DMS 273 (cell line): ENCODE measurements around the gene DBNDD1.
"Not testable (repeated sequence)": the region's sequence is repeated elsewhere in the genome, so short reads cannot be mapped to it uniquely, and the experiment has no call there.

Source experiments
- DNase-seq: peaks from one replicate; lab custom pipeline; 2025; ENCODE audit not compliant: unreplicated experiment; lab: John Stamatoyannopoulos, UW

The DBNDD1 gene

DNA sequence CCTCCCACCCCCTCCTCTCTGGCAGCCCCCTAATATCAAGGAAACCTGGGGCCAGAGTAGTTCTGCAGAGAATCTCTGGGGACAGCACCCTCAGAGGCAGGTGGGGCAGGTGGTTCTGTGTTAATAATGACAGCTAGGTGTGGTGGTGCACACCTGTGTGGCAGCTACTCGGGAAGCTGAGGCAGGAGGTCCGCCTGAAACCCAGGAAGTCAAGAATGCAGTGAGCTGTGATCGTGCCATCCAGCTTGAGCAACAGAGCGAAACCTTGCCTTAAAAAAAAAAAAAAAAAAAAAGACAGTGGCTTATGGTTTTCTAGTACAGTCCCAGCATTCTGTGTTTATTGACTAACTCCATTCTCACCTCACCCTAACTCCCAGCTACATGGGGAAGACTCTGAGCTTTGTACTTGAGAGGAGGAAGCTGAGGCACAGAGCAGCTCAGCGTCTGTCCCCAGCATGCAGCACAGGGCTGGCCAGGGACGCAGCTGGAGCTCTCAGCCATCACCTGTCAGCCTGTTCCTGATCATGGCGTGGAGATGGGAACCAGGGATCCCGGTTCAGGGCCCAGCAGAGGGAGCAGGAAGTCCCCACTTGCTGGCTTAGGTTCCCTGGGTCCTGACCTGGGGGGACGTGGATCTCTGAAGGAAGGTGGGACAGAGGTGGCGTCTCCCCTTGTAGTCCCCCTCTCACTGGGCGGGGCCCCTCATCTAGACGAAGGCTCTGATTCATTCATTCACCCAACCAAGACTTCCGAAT is 6.1 kb downstream of the DBNDD1 start:
- DNase-seq, result no peak

DNA sequence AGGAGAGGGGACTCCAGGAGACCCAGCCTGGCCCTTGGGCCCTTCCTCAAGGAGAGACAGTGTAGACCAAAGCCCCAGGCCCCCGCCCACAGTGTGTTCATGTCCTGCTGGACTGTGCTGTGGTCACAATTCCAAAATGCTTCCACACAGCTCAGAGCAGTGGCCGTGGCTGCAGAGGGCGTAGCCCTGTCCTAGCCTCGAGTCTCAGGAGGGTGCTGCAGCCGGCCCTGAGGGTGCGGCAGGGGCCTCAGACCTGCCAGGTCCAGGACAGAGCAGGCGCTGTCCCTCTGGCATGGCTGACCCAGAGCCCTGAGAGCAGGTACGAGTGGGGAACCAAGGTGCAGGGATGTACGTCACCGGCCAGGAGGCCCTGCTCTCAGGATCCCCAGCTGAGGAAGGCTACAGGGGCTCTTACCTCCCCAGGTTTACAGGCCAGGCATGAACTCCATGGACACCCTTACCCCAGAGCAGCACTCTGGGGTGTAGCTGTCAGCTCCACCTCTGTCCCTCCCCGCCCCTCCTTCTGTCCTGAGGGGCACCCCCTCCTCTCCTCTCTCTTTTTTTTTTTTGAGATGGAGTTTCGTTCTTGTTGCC is 7.3 kb downstream of the DBNDD1 start:
- no peak for DNase-seq

DNA sequence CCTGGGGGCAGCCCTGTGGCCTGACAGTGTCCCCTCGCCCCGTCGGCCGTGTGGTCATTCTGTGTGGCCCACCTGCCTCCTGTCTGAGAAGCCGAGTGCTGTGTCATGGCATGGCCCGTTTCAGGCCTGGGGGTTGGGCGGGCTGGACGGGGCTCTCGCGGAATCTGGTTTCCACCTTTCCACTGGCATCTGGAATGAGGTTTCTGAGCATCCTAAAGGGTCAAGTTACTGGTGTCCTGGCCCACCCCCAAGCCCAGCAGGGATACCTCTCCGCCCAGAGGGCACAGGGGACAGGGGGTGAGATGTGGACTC is 7.8 kb downstream of the DBNDD1 start:
- no peak for DNase-seq

DNA sequence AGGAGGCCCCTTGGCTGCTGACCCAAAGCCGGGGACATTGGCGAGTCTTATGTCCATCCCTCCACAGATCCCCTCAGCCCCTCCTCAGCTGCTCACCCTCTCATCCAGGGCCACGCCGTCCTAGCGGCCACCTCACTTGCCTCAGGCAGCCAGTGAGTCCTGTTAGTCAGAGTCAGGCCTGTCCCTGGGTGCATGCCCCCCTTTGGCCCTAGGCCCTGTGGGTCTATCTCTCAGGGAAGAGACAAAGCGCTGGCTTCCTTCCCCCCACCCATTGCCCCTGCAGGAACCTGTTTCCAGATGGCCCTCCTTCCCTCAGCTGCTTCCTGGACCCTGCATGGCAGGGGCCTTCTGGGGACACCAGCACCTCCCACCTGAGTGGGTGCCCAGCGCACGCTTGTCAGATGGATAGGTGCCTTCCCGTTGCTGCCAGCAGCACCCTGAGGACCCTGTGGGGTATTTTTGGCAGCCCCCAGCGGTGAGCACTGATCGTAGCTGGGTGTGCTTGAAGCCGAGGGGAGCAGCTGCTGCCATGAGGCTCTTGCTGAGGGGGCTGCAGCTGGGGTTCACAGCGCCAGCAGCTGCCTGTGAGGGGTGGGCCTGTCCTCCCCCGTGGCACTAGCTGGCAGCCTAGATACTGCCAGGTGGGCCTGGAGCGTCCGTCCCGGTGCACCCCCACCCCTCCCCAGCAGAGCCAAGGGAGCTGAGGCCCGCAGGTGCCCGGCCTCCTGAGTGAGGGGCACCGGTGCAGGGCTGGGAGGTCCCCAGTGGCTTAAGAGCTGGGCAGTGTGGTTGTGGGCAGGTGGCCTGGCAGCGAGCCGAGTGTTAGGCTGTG is 8.4 kb downstream of the DBNDD1 start:
- no peak for DNase-seq

DNA sequence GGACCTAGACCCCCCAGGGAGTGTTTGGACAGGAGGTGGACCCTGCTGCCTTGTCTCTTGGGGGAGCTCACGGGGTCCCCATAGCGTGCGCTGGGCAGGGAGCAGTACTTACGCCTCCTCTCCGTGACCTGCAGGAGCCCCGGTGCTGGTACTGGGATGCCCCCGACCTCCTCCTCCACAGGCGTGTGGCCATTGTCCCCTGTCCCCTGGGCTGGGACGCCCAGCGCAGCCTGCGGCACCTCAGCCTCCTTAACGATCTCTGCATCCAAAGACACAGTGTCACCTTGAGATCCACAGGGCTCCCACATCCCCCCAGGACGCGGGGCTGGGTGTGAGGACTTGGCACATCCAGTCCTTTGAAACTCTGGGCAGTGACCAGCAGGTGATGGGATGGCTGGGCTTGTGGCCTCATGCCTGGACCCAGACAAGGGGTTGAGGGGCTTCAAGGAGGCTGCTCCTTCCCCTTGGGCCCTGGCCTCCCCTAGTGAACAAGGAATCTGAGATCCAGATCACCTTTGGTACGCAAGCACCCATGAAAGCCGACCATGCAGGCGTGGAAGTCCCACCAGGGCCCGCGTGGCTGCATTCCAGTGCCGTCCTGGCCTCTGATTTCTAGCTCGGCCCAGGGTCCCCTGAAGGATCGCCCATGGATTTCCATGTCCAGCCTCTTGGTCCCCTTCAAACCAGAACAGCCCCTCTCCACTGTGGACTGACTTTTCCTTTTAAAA is 9.9 kb downstream of the DBNDD1 start:
- DNase-seq, result no peak

DNA sequence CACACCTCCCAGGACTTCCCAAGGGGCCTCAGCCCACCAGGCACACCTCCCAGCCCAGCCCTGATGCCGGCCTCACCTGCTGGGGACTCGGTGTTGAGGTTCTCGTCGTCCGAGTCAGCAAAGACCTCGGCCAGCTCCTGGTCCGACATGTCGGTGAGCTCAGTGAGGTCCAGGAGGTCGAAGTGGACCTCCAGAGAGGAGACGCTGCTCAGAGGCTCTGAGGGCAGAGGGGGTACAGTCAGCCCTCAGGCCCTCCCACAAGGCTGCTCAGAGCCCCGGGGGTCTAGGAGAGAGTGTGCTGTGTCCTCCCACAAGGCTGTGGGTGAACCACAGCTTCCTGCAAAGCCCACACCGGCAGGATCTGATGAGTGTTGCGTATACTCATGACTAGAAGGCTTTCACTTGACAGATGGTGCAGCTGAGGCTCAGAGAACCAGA is 10.5 kb downstream of the DBNDD1 start:
- peak; percentile 41 for DNase-seq

DNA sequence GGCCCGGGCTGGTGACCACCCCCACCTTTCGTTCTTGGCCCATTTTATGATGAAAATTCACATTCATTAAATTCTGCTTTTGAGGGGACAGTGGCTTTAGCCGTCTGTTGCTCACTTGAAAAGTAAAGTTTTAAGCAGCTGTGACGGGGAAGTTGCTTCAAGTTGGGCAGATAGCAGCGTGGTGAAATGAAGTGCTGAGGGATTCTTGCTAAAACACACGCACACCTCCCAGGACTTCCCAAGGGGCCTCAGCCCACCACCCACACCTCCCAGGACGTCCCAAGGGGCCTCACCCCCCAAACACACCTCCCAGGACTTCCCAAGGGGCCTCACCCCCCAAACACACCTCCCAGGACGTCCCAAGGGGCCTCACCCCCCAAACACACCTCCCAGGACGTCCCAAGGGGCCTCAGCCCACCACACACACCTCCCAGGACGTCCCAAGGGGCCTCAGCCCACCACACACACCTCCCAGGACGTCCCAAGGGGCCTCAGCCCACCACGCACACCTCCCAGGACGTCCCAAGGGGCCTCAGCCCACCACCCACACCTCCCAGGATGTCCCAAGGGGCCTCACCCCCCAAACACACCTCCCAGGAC is 11.5 kb downstream of the DBNDD1 start:
- not testable (repeated sequence) for DNase-seq

DNA sequence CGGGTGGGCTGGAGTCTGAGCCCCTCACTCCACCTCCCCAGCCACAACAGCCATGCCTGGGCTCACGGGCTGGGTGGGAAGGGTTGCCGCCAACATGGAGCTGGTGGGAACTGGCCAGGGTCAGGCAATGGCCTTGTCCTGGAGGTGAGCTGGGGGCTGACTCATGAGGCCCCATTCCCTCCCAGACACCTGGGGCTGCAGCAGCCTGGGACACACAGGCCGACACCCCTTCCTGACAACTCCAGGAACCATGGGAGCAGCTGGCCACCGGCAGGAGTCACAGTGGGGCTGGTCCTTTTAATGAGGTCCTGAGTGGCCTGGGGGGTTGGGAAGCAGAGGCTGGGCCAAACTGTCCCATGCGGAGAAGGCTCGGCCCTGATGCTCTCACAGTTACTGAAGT is 12.2 kb downstream of the DBNDD1 start:
- DNase-seq, result no peak

DNA sequence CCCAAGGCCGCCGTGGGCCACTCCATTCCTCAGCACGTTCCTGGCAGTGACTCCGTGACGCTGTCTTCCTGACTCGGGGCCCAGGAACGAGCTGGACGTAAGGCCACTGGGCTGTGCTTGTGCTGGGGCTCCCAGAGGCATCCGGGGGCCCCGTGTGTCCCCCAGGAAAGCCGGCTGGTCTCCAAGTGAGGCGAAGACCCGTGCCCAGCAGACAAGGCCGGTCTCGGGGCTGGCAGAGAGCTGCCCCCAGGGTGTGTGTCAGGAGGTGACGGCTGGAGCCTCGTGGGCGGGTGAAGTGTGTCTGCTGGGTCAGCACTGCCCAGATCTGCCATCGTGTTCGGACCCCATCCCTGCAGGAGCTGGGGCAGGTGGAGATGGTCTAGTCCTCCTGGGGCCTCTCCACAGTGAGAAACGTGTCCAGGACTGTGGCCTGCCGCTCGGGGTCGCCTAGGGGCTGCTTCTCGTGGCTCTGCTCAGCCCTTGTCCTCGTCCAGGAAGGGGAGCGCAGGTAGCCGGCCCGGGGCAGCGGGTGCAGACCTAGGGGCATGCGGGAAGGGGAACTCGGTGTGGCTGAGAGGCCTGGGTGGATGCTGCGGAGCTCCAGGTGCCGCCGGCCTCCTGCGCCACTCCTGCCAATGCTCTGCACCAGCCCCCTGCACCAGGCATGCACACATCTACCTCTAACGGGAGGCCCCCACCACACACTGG is 13.1 kb downstream of the DBNDD1 start:
- DNase-seq, result no peak

DNA sequence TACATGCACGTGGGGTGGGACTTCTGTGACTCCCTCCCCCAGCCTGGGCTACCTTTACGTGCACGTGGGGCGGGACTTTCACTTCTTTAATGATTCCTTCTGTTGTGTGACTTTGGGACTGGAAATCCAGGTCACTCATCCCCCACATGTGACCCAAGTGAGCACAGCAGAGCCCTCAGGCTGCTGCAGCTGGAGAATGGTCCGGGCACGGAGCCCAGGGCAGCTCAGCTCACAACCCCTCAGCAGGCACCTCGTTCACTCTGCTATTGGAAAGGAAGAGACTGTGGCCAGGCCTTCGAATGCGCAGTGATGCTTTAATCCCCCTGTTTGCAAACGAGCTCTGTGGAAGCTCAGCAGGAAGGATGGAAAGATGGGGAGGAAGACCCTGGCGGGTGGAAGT is 14.7 kb downstream of the DBNDD1 start:
- DNase-seq, result peak; percentile 37

DNA sequence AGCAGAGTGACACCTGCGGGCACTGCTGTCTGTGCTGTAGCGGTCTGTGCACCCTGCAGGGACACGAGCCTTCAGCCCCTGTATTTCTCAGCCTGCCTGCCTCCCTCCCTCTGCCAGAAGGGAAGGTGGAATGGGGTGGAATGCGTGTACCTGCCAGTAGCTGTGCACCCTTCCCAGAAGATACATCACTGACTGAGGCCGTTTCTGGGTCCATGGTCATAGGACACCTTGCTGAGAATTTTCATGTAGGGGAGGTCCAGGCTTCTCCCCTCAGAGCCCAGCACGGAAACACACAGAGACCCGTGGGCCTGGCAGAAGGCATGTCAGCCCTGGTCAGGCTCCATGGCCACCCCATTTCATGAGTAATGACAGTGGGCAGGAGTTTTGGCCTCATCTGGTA is 16.5 kb downstream of the DBNDD1 start:
- no peak for DNase-seq

DNA sequence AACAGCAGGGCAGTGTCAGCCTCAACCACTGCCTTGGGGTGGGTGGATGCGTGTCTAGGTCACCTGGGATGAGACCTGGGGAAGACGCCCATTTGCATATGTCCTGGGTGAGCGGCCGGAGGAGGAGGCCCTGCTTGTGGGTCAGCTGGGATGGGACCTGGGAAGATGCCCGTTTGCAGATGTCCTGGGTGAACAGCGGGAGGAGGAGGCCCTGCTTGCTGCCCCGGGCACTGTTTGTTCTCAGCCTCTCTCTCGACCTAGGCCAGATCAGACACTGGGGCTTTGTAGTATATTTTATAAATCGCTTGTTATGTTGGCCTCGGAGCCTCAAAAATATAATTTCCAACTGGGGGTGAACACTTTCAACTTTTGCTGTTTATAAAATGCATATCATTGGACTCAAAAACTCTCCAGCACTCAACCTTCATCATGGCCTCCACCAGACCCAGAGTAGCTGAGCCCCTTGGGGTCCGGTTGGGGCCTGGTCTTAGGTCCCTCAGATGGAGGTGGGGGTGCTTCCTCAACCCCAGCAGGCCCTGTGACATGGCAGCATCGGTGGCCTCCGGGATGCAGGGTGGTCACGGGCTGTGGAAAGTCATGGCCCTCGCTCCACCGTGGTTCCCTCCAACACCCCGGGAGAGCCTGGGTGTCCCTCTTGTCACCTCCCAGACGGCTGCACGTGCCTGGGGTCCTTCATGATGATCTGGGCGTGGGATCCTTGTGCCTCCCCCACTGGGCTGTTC is 17.3 kb downstream of the DBNDD1 start:
- no peak for DNase-seq

DNA sequence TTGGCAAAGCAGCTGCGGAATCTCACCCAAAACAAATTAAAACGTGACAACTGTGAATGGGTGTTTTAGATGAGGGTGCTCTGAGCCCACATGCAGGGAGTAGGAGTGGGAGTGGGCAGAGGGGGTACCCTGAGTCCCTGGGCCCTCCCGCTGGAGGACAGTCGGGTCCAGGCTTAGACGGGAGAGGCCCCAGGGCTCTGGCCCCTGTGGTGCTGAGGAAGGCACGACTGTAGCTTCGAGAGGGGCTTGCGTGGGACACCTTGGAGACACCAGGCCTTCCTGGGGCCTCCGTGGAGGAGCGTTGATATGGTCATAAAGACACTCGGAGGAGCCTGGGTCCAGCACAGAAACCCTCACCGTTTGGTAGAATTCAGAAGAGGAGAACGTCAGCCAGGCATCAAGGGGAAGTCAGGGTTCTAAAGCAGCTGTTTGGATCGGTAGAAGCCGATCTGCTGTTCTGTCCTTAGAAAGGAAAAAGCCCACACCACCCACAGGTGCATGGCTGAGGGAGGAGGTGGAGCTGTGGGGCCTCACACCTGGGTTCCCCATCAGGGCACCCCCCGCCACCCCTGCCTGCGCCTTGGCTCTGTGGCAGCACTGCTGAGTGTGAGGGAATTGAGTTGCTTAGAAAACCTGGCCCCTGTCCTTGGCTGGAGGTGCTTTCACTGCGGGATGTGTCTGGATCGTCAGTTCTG is 18.4 kb downstream of the DBNDD1 start:
- DNase-seq, result no peak

DNA sequence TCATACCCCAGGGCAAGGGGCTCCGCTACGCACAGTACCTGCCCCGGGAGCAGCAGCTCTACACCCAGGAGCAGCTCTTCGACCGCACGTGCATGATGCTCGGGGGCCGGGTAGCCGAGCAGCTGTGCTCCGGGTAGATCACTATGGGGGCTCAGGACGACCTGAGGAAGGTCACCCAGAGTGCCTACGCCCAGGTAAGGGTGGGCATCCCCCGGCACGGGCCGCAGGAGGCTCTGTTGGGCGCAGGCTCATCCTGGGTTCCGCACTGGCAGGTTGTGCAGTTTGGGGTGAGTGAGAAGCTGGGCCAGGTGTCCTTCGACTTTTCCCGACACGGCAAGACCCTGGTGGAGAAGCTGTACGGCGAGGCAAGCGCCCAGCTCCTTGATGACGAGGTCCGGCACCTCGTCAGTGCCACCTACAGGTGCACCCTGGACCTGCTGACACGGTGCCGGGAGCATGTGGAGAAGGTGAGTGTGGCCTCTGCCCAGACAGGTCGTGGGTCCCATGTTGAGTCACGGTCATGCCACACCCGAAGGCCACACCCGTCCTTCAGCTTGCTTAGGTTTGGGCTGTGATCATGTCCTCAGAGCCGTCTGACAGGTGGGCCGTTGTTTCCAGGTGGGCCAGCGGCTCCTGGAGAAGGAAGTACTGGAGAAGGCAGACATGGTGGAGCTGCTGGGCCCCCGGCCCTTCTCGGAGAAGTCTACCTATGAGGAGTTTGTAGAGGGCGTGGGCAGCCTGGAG is 19.3 kb downstream of the DBNDD1 start:
- DNase-seq, result no peak

DNA sequence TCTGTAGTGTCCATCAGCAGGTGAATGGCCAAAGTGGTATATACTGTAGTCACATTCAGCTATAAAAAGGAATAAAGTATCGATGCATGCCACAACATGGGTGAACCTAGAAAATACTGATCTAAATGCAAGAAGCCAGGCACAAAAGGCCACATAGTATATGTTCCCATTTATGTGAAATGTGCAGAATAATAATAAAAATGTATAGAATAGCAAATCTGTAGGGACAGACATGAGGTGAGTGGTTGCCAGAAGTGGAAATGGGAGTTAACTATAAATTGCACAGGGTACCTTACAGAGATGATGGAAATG is 23.1 kb downstream of the DBNDD1 start:
- DNase-seq, result no peak

DNA sequence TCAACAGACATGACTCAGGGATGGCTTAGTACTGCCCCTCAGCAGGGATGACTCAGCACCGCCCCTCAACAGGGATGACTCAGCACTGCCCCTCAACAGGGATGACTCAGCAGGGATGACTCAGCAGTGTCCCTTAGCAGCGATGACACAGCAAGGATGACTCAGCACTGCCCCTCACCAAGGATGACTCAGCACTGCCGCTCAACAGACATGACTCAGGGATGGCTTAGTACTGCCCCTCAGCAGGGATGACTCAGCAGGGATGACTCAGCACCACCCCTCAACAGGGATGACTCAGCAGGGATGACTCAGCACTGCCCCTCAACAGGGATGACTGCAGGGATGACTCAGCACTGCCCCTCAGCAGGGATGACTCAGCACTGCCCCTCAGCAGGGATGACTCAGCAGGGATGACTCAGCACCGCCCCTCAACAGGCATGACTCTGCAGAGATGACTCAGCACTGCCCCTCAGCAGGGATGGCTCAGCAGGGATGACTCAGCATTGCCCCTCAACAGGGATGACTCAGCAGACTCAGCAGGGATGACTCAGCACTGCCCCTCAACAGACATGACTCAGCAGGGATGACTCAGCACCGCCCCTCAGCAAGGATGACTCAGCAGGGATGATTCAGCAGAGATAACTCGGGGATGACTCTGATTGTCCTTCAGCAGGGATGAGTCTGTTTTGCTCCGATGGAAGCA is 23.6 kb downstream of the DBNDD1 start:
- DNase-seq, result peak; percentile 60

DNA sequence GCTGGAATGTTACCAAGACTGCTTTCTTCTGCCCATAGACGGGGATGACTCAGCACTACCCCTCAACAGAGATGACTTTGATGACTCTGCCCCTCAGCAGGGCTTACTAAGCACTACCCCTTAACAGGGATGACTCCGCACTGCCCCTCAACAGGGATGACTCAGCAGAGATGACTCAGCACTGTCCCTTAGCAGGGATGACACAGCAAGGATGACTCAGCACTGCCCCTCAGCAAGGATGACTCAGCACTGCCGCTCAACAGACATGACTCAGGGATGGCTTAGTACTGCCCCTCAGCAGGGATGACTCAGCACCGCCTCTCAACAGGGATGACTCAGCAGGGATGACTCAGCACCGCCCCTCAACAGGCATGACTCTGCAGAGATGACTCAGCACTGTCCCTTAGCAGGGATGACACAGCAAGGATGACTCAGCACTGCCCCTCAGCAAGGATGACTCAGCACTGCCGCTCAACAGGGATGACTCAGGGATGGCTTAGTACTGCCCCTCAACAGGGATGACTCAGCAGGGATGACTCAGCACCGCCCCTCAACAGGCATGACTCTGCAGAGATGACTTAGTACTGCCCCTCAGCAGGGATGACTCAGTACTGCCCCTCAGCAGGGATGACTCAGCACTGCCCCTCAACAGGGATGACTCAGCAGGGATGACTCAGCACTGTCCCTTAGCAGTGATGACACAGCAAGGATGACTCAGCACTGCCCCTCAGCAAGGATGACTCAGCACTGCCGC is 24.4 kb downstream of the DBNDD1 start:
- DNase-seq, result peak; percentile 75

DNA sequence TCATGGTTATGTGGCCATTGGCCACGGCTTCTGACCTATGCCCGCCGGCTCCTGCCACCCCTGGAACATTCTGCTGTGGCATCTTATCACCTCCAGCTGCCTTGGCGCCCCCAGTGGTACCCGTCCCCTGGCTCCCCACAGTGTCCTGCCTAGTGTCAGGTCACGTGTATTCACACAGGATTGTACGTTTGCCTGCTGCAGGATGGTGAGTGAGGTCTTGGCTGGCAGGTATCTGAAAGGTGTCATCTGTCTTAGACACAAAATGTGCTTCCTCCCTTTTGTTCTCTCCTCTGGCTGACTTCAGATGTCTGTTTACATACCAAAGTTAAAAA is 24.9 kb downstream of the DBNDD1 start:
- no peak for DNase-seq
